ENCODE data around the gene PBX1. TPM values are rescaled to one million over a fixed set of nuclear protein-coding genes. Genes with fewer than 3 reads are reported as not detected.

PBX1 gene
- total RNA-seq, 6 experiments from 2014 or later, result 3.1 to 7.9 (median 6.9) TPM

- no peaks in the 10 kb centered on the region for H3K27me3 ChIP-seq
- no peaks in the 10 kb centered on the region for H3K9me3 ChIP-seq
- TF ChIP-seq POLR2A (IDR thresholded peaks at IDR 0.05) (no peak), CTCF (IDR thresholded peaks at IDR 0.05) (no peak)
- H3K4me1 ChIP-seq, result no peaks in the 10 kb centered on the region
- H3K27ac ChIP-seq, result no peak overlapping the region
- intact Hi-C loops (cut with DNase I), result no loop called here
- ATAC-seq (no peak), DNase-seq (no peak)
- no peaks in the 10 kb centered on the region for H3K36me3 ChIP-seq
- 83% methylated on average over 1 of the region's 1 CpG for WGBS (ENCODE audit: insufficient coverage, low coverage, low lambda C conversion rate, missing lambda C conversion rate)
- no peak overlapping the region for H3K4me3 ChIP-seq
These were observed 197.8 kb downstream of the PBX1 start for GRCh38 chr1:164756741-164757140.

GRCh38 chr1:164757625-164758024 is 198.6 kb downstream of the PBX1 start:
- WGBS (ENCODE audit: insufficient coverage, low coverage, low lambda C conversion rate, missing lambda C conversion rate), result 79% methylated on average over 1 of the region's 1 CpG
- TF ChIP-seq CTCF (IDR thresholded peaks at IDR 0.05) (no peak), POLR2A (IDR thresholded peaks at IDR 0.05) (no peak)
- H3K27ac ChIP-seq, result no peak overlapping the region
- no peaks in the 10 kb centered on the region for H3K4me1 ChIP-seq
- no peak for ATAC-seq
- no peak for DNase-seq
- intact Hi-C loops (cut with DNase I), result no loop called here
- no peaks in the 10 kb centered on the region for H3K9me3 ChIP-seq
- H3K36me3 ChIP-seq, result no peaks in the 10 kb centered on the region
- H3K4me3 ChIP-seq, result no peak overlapping the region
- no peaks in the 10 kb centered on the region for H3K27me3 ChIP-seq

- ATAC-seq (no peak), DNase-seq (no peak)
- no peak overlapping the region for H3K27ac ChIP-seq
- no peaks in the 10 kb centered on the region for H3K36me3 ChIP-seq
- 84% methylated on average over 6 of the region's 6 CpGs for WGBS (ENCODE audit: insufficient coverage, low coverage, low lambda C conversion rate, missing lambda C conversion rate)
- TF ChIP-seq POLR2A (IDR thresholded peaks at IDR 0.05) (no peak), CTCF (IDR thresholded peaks at IDR 0.05) (no peak)
- H3K27me3 ChIP-seq, result no peaks in the 10 kb centered on the region
- H3K4me3 ChIP-seq, result no peak overlapping the region
- no peaks in the 10 kb centered on the region for H3K4me1 ChIP-seq
- intact Hi-C loops (cut with DNase I), result no loop called here
- no peaks in the 10 kb centered on the region for H3K9me3 ChIP-seq
These were observed 200.3 kb downstream of the PBX1 start for GRCh38 chr1:164759144-164759920.

GRCh38 chr1:164759979-164760469 is 201.0 kb downstream of the PBX1 start:
- WGBS (ENCODE audit: insufficient coverage, low coverage, low lambda C conversion rate, missing lambda C conversion rate), result 63% methylated on average over 7 of the region's 7 CpGs
- no peak for ATAC-seq
- Histone ChIP-seq H3K9me3 (no peaks in the 10 kb centered on the region), H3K4me1 (no peaks in the 10 kb centered on the region), H3K36me3 (no peaks in the 10 kb centered on the region), H3K27ac (no peak overlapping the region), H3K27me3 (no peaks in the 10 kb centered on the region), H3K4me3 (no peak overlapping the region)
- DNase-seq, result no peak
- TF ChIP-seq POLR2A (IDR thresholded peaks at IDR 0.05) (no peak), CTCF (IDR thresholded peaks at IDR 0.05) (no peak)
- intact Hi-C loops (cut with DNase I), result no loop called here

All from right lobe of liver (tissue), 6 donors.